ENCODE data around the gene ARG1. TPM values are rescaled to one million over a fixed set of nuclear protein-coding genes. Genes with fewer than 3 reads are reported as not detected.

The ARG1 gene
- total RNA-seq, 1 experiment from 2014 or later, result 0.69 TPM

DNA sequence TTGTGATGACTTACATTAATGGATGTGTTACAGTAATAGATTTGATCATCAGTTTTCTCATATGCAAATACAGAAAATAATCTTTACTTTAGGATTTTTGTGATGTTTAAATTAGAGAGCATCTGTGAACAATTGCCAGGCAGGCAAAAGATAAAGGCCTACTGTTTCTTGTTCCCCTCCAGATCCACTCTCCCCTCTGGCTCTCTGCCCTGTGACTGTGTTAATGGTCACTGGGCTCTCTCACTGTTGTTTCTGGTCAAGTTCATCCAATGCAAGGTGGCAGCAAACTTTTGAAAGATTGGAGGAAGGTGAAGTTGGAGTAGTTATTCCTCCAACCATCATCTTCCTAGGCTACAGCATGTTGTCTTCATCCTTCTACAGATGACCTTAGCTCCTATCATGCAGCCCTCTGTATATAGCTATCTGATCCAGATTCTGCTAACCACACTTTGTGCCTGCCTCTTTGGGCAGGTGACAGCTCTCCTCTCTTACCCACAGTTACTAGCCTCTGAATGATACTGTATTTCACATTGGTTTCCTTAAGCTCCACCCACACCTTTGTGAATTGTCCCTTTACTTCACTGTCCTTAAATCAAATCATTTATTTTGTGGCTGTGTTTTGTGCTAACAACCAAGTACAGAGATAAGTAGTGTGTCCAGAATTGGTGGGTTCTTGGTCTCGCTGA lies 48.9 kb upstream of the ARG1 start:
- Histone ChIP-seq H4K20me1 (ENCODE audit: insufficient read depth) (no peaks in the 10 kb centered on the region), H3K9ac (ENCODE audit: low read length) (no peak overlapping the region), H3K27me3 (ENCODE audit: insufficient read depth, low read length) (no peaks in the 10 kb centered on the region), H3K36me3 (ENCODE audit: control insufficient read depth in 1 of 2, insufficient read depth in 2 of 2, low read length in 2 of 2) (no peaks in the 10 kb centered on the region; a peak in 1 of 4 replicates), H3K4me2 (ENCODE audit: low read length) (no peak overlapping the region), H2AFZ (ENCODE audit: low read depth, low read length, poor library complexity, severe bottlenecking) (no peak overlapping the region), H3K79me2 (ENCODE audit: insufficient read depth, low read length) (no peaks in the 10 kb centered on the region), H3K4me1 (ENCODE audit: control insufficient read depth in 1 of 2, insufficient read depth in 2 of 2, low read length in 2 of 2) (no peaks in the 10 kb centered on the region), H3K9me3 (ENCODE audit: control insufficient read depth in 1 of 2, insufficient read depth in 1 of 2, low read depth in 1 of 2, low read length in 2 of 2) (no peaks in the 10 kb centered on the region), H3K9me2 (ENCODE audit: insufficient read depth) (no peaks in the 10 kb centered on the region), H3K4me3 (replicated peaks in 1 of 2; ENCODE audit: low read depth in 1 of 2, low read length in 2 of 2) (no peak overlapping the region), H3K27ac (ENCODE audit: low read depth, low read length) (no peak overlapping the region)
- RAD21 ChIA-PET (ENCODE audit: low non-redundant PET in 1 of 2, low total read pairs in 2 of 2, uncharacterized antibody in 2 of 2, unreplicated experiment in 2 of 2), result no interaction called here
- BruUV-seq (replicated peaks), result no TSS peak
- CTCF ChIA-PET, result no interaction called here
- intact Hi-C loops (cut with micrococcal nuclease), result no loop called here
- TF ChIP-seq JUND (IDR thresholded peaks at IDR 0.05) (no peak), ZFX (IDR thresholded peaks at IDR 0.05) (no peak), SP1 (IDR thresholded peaks at IDR 0.05; ENCODE audit: low read depth) (no peak), EGR1 (IDR thresholded peaks at IDR 0.05; ENCODE audit: low read depth) (no peak), ELF1 (IDR thresholded peaks at IDR 0.05; ENCODE audit: borderline replicate concordance, low read depth) (no peak), POLR2AphosphoS5 (IDR thresholded peaks at IDR 0.05; ENCODE audit: low read depth, low read length) (no peak), SRF (IDR thresholded peaks at IDR 0.05; ENCODE audit: low read depth) (no peak)
- TF ChIP-seq, protein P1, sequence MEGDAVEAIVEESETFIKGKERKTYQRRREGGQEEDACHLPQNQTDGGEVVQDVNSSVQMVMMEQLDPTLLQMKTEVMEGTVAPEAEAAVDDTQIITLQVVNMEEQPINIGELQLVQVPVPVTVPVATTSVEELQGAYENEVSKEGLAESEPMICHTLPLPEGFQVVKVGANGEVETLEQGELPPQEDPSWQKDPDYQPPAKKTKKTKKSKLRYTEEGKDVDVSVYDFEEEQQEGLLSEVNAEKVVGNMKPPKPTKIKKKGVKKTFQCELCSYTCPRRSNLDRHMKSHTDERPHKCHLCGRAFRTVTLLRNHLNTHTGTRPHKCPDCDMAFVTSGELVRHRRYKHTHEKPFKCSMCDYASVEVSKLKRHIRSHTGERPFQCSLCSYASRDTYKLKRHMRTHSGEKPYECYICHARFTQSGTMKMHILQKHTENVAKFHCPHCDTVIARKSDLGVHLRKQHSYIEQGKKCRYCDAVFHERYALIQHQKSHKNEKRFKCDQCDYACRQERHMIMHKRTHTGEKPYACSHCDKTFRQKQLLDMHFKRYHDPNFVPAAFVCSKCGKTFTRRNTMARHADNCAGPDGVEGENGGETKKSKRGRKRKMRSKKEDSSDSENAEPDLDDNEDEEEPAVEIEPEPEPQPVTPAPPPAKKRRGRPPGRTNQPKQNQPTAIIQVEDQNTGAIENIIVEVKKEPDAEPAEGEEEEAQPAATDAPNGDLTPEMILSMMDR (IDR thresholded peaks at IDR 0.05 in 2 of 3, conservative IDR thresholded peaks at IDR 0.05 in 1 of 3; ENCODE audit: borderline replicate concordance in 1 of 3, insufficient read depth in 1 of 3, low read depth in 2 of 3, low read length in 2 of 3), result no peak
- ATAC-seq (no peak), DNase-seq (ENCODE audit: low read depth, low spot score) (no peak)
- POLR2A ChIA-PET, result no interaction called here
